Activated naive CD4-positive, alpha-beta T cell treated with anti-CD3 and anti-CD28 coated beads, Interleukin-2, amount 50 U/mL, for 24 hours (primary cell): ENCODE measurements around the gene KCNT2.
"Not testable (repeated sequence)": the region's sequence is repeated elsewhere in the genome, so short reads cannot be mapped to it uniquely, and the experiment has no call there.

Experiments
- H3K27ac Mint-ChIP-seq: one replicate; pipeline ENCODE4 v1.8.0; 2021; ENCODE audit warnings: mild to moderate bottlenecking, mixed read lengths
- H3K27me3 Mint-ChIP-seq: one replicate; pipeline ENCODE4 v1.8.0; 2021; ENCODE audit warnings: mixed read lengths
- H3K36me3 Mint-ChIP-seq: one replicate; pipeline ENCODE4 v1.8.0; 2021; ENCODE audit warnings: mixed read lengths
- H3K4me1 Mint-ChIP-seq: one replicate; pipeline ENCODE4 v1.8.0; 2021; ENCODE audit warnings: mixed read lengths
- H3K4me3 Mint-ChIP-seq: one replicate; pipeline ENCODE4 v1.8.0; 2021; ENCODE audit warnings: mild to moderate bottlenecking, mixed read lengths
- H3K9me3 Mint-ChIP-seq: one replicate; pipeline ENCODE4 v1.8.0; 2021; ENCODE audit warnings: mixed read lengths

Gene KCNT2

DNA sequence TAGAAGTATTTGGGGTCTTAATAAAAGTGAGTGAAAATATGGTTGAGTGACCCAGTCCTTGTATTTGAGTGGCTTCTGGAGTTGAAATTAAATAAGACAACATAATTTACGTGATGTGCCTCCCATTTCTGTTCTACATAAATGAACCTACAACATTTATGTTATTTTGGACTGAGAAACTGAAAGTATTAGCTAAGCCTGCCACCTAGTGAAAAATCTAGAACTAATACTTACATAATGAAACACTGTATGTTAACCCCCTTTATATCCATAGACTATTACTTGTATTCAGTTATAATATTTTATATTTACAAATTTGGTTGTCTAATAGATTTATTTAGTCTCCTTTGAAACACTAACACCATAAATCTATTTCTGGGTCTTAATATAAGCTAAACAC lies 298.9 kb downstream of the KCNT2 start:
- H3K27ac Mint-ChIP-seq, result no peak overlapping the region
- peaks cover 4% of the 10 kb centered on the region for H3K9me3 Mint-ChIP-seq
- H3K4me1 Mint-ChIP-seq, result no peaks in the 10 kb centered on the region
- no peaks in the 10 kb centered on the region for H3K27me3 Mint-ChIP-seq
- no peak overlapping the region for H3K4me3 Mint-ChIP-seq
- no peaks in the 10 kb centered on the region for H3K36me3 Mint-ChIP-seq

DNA sequence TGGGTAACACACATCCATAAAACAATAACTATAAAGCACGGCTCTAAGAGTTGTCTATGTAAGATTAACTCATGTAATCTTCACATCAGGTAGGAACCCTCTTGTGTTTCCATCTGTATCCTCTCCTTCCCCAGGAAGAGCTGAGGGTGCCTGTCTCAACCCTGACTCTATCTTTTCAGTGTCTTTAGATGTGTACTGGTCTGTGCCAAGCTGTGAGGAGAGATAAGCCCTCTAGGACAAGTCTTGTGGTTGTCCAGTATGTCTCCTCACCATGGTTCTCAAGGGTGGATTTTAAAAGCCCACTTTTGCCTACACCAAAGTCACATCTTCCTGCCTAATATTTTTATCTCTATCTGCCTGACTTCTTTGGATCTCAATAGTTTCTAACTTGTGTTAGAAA lies 300.1 kb downstream of the KCNT2 start:
- Mint-ChIP-seq H3K4me3 (no peak overlapping the region), H3K36me3 (no peaks in the 10 kb centered on the region)

GRCh38 chr1:196306421-196306820 lies 301.8 kb downstream of the KCNT2 start:
- Mint-ChIP-seq H3K27ac (no peak overlapping the region), H3K4me1 (no peaks in the 10 kb centered on the region), H3K27me3 (no peaks in the 10 kb centered on the region), H3K9me3 (peaks cover 4% of the 10 kb centered on the region), H3K36me3 (no peaks in the 10 kb centered on the region), H3K4me3 (no peak overlapping the region)

More for the DNA sequence above, 300.1 kb downstream of the KCNT2 start:
- Mint-ChIP-seq H3K27me3 (no peaks in the 10 kb centered on the region), H3K4me1 (no peaks in the 10 kb centered on the region), H3K27ac (no peak overlapping the region), H3K9me3 (peaks cover 4% of the 10 kb centered on the region)

- Mint-ChIP-seq H3K9me3 (no peaks in the 10 kb centered on the region), H3K36me3 (no peaks in the 10 kb centered on the region), H3K4me1 (no peaks in the 10 kb centered on the region), H3K27ac (no peak overlapping the region), H3K27me3 (no peaks in the 10 kb centered on the region), H3K4me3 (no peak overlapping the region)
Measured at GRCh38 chr1:196305216-196305615, 303.0 kb downstream of the KCNT2 start.

- H3K36me3 Mint-ChIP-seq, result no peaks in the 10 kb centered on the region
- no peaks in the 10 kb centered on the region for H3K9me3 Mint-ChIP-seq
- no peaks in the 10 kb centered on the region for H3K4me1 Mint-ChIP-seq
- no peak overlapping the region for H3K27ac Mint-ChIP-seq
- H3K27me3 Mint-ChIP-seq, result no peaks in the 10 kb centered on the region
- H3K4me3 Mint-ChIP-seq, result no peak overlapping the region
Measured at GRCh38 chr1:196302981-196303380, 305.3 kb downstream of the KCNT2 start.

DNA sequence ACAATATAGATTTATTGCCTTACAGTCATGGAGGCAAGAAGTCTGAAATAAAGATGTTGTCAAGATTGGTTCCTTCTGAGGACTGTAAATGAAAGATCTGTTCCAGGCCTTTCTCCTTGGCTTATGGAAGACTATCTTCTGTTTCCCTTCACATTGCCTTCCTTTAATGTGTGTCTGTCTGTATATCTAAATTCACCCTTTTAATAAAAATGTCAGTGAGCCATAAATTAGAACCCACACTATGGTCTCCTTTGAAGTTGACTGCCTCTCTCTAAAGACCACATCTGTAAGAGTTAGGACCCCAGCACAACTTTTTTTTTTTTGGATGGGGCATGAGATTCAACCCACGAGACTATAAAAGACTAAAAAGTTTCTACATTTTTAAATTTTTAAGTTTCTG lies 305.8 kb downstream of the KCNT2 start:
- H3K4me3 Mint-ChIP-seq, result no peak overlapping the region
- H3K9me3 Mint-ChIP-seq, result no peaks in the 10 kb centered on the region
- no peak overlapping the region for H3K27ac Mint-ChIP-seq
- H3K27me3 Mint-ChIP-seq, result no peaks in the 10 kb centered on the region
- H3K4me1 Mint-ChIP-seq, result no peaks in the 10 kb centered on the region
- no peaks in the 10 kb centered on the region for H3K36me3 Mint-ChIP-seq

GRCh38 chr1:196295766-196296165 lies 312.5 kb downstream of the KCNT2 start:
- Mint-ChIP-seq H3K4me1 (no peaks in the 10 kb centered on the region), H3K4me3 (no peak overlapping the region), H3K27me3 (no peaks in the 10 kb centered on the region), H3K9me3 (peaks cover 8% of the 10 kb centered on the region), H3K27ac (no peak overlapping the region), H3K36me3 (no peaks in the 10 kb centered on the region)

DNA sequence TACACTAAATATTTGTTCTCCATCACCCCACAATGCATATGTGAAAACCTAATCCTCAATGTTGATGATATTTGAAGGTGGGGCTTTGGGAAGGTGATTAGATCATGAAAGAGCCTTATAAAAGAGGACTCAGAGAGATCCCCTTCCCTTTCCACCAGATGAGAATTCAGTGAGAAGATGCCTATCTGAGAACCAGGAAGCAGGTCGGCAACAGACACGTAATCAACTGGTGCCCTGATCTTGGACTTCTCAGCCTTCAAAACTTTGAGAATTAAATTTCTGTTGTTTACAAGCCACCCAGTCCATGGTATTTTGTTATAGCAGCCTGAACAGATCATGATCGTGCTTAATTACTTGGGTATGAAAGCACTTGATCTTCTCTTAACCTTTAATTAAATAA lies 329.4 kb downstream of the KCNT2 start:
- no peaks in the 10 kb centered on the region for H3K4me1 Mint-ChIP-seq
- H3K27ac Mint-ChIP-seq, result no peak overlapping the region
- H3K27me3 Mint-ChIP-seq, result no peaks in the 10 kb centered on the region
- H3K9me3 Mint-ChIP-seq, result no peaks in the 10 kb centered on the region
- no peak overlapping the region for H3K4me3 Mint-ChIP-seq
- H3K36me3 Mint-ChIP-seq, result no peaks in the 10 kb centered on the region

GRCh38 chr1:196277860-196278259 lies 330.4 kb downstream of the KCNT2 start:
- H3K4me3 Mint-ChIP-seq, result no peak overlapping the region
- no peak overlapping the region for H3K27ac Mint-ChIP-seq
- H3K36me3 Mint-ChIP-seq, result no peaks in the 10 kb centered on the region
- H3K9me3 Mint-ChIP-seq, result no peaks in the 10 kb centered on the region
- no peaks in the 10 kb centered on the region for H3K27me3 Mint-ChIP-seq
- no peaks in the 10 kb centered on the region for H3K4me1 Mint-ChIP-seq

- Mint-ChIP-seq H3K36me3 (no peaks in the 10 kb centered on the region), H3K27me3 (no peaks in the 10 kb centered on the region), H3K4me3 (no peak overlapping the region), H3K27ac (no peak overlapping the region), H3K4me1 (no peaks in the 10 kb centered on the region), H3K9me3 (no peaks in the 10 kb centered on the region)
Measured at GRCh38 chr1:196271212-196271947, 336.9 kb downstream of the KCNT2 start.

GRCh38 chr1:196263086-196263485 lies 345.2 kb downstream of the KCNT2 start:
- H3K27ac Mint-ChIP-seq, H3K4me1 Mint-ChIP-seq, H3K27me3 Mint-ChIP-seq, H3K9me3 Mint-ChIP-seq, H3K4me3 Mint-ChIP-seq, H3K36me3 Mint-ChIP-seq: not testable (repeated sequence)

DNA sequence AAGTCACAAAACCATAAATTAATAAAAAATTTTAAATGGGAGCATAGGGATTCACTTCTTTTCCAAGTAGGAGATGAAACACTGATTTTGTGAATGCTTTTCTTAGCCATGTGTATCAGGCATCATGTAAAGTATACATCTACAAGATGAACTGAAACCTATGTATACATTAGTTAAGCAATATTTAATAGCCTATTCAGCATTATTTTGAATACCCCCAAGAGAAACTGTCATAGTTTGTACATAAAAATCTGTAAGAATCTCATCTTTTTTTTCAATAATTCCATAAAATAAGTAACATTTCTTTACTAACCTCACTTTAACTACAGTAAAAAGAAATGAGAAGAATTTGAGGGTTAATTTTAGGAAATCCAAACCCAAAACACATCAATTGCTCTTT lies 348.0 kb downstream of the KCNT2 start:
- Mint-ChIP-seq H3K4me1 (no peaks in the 10 kb centered on the region), H3K36me3 (no peaks in the 10 kb centered on the region), H3K27me3 (no peaks in the 10 kb centered on the region), H3K27ac (no peak overlapping the region), H3K9me3 (no peaks in the 10 kb centered on the region), H3K4me3 (no peak overlapping the region)

- Mint-ChIP-seq H3K27me3 (no peaks in the 10 kb centered on the region), H3K36me3 (no peaks in the 10 kb centered on the region), H3K4me1 (no peaks in the 10 kb centered on the region), H3K27ac (no peak overlapping the region), H3K4me3 (no peak overlapping the region), H3K9me3 (no peaks in the 10 kb centered on the region)
Measured at GRCh38 chr1:196259316-196259715, 348.9 kb downstream of the KCNT2 start.

DNA sequence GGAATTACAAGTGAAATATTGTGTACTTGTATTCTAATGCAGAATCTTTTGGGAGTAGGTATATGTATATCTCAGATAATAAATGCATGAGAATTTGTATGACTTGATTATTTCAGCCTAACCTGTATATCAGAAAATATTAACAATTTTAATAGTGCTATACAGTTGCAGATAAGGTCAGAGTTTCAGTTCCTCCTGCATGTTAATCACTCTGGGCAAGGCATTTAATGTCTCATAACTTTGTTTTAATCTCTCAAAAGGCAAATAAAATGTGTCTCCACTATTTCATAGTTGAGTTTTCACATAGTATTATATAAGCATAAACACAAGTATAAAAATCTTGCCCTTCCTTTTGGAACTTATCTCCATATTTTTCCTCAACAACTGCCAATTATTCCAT lies 352.5 kb downstream of the KCNT2 start:
- Mint-ChIP-seq H3K27me3 (no peaks in the 10 kb centered on the region), H3K4me3 (no peak overlapping the region)

DNA sequence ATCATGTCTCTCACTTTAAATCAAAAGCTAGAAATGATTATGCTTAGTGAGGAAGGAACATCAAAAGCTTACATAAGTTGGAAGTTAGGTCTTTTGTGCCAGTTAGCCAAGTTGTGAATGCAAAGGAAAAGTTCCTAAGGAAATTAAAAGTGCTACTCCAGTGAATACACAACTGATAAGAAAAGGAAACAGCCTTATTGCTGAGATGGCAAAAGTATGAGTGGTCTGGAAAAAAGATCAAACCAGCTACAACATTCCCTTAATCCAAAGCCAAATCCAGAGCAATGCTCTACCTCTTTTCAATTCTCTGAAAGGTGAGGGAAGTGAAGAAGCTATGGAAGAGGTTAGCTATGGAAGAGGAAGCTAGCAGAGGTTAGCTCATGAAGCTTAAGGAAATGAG lies 378.7 kb downstream of the KCNT2 start:
- Mint-ChIP-seq H3K27ac (no peak overlapping the region), H3K27me3 (no peaks in the 10 kb centered on the region), H3K4me3 (no peak overlapping the region)

More for the DNA sequence above, 352.5 kb downstream of the KCNT2 start:
- no peaks in the 10 kb centered on the region for H3K4me1 Mint-ChIP-seq
- H3K27ac Mint-ChIP-seq, result no peak overlapping the region
- no peaks in the 10 kb centered on the region for H3K36me3 Mint-ChIP-seq
- H3K9me3 Mint-ChIP-seq, result no peaks in the 10 kb centered on the region

DNA sequence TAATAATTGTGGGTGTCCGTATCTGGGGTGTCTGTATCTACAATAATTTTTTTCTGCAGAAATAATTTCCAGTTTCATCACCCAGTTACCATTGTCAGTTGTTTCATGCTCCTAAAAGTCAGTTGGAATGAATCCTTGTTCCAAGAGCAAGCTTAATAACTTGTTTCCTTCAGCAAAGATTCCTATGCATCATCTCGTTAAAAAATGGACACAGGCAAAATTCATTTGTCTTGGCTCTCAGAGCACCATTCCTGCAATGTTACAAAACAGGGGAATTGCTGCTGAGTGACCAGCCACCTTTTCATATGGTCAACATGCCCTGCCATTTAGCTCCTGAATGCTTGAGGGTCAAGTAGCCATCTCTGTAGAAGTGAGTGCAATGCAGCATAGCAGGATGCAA lies 393.4 kb downstream of the KCNT2 start:
- H3K27me3 Mint-ChIP-seq, result no peaks in the 10 kb centered on the region
- no peaks in the 10 kb centered on the region for H3K4me1 Mint-ChIP-seq
- no peaks in the 10 kb centered on the region for H3K9me3 Mint-ChIP-seq
- no peak overlapping the region for H3K27ac Mint-ChIP-seq
- H3K4me3 Mint-ChIP-seq, result no peak overlapping the region
- H3K36me3 Mint-ChIP-seq, result no peaks in the 10 kb centered on the region

More for the DNA sequence above, 378.7 kb downstream of the KCNT2 start:
- Mint-ChIP-seq H3K4me1 (no peaks in the 10 kb centered on the region), H3K9me3 (peaks cover 9% of the 10 kb centered on the region), H3K36me3 (no peaks in the 10 kb centered on the region)

GRCh38 chr1:196209983-196210382 lies 398.3 kb downstream of the KCNT2 start:
- H3K4me3 Mint-ChIP-seq, result no peak overlapping the region
- no peak overlapping the region for H3K27ac Mint-ChIP-seq
- H3K9me3 Mint-ChIP-seq, result peaks cover 13% of the 10 kb centered on the region
- no peaks in the 10 kb centered on the region for H3K27me3 Mint-ChIP-seq
- no peaks in the 10 kb centered on the region for H3K36me3 Mint-ChIP-seq
- H3K4me1 Mint-ChIP-seq, result no peaks in the 10 kb centered on the region
